Measurements from ENCODE around the gene DNASE1. TPM values are rescaled to one million over a fixed set of nuclear protein-coding genes. Genes with fewer than 3 reads are reported as not detected.

The DNASE1 gene
- total and polyA plus RNA-seq, 9 of the 15 experiments (the other 6 are each of a cell fraction or from before 2014, with no cell fraction given) = 0.53 to 10.1 (median 5.9) TPM

DNA sequence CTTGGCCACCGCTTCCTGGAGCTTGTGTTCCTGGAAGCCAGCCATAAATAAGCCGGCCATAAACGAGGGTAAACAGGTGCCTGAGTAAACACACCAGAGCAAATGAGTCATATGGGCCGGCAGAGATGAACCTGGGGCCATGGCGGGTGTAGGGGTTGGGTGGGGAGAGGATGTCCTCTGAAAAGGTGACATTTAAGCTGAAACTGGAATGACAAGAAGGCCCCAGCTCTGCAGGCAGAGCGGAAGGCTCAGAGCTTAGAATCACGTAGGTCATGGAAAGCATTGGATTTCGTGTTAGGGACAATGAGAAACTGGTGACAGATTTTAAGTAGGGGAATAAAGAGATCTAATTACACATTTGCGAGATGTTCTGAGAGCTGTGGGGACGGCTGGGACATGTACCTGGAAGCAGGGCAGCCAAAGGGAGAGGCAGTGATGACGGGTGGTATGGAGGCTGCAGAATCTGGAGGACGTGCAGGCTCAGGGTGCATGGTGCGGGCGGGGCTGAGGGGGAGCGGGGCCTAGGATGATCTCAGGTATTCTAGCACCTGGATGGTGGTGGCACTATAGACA is 8.1 kb upstream of the DNASE1 start (continued):
- TF ChIP-seq, protein P1, sequence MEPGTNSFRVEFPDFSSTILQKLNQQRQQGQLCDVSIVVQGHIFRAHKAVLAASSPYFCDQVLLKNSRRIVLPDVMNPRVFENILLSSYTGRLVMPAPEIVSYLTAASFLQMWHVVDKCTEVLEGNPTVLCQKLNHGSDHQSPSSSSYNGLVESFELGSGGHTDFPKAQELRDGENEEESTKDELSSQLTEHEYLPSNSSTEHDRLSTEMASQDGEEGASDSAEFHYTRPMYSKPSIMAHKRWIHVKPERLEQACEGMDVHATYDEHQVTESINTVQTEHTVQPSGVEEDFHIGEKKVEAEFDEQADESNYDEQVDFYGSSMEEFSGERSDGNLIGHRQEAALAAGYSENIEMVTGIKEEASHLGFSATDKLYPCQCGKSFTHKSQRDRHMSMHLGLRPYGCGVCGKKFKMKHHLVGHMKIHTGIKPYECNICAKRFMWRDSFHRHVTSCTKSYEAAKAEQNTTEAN (CRISPR knock-in tag; IDR thresholded peaks at IDR 0.05) = no peak
- peak; percentile 8 for TF ChIP-seq FOS (IDR thresholded peaks at IDR 0.05; ENCODE audit: extremely low read depth, insufficient read length)
- TF ChIP-seq ZFP30 (CRISPR knock-in tag; IDR thresholded peaks at IDR 0.05; ENCODE audit: borderline replicate concordance) = no peak
- TF ChIP-seq, protein P2, sequence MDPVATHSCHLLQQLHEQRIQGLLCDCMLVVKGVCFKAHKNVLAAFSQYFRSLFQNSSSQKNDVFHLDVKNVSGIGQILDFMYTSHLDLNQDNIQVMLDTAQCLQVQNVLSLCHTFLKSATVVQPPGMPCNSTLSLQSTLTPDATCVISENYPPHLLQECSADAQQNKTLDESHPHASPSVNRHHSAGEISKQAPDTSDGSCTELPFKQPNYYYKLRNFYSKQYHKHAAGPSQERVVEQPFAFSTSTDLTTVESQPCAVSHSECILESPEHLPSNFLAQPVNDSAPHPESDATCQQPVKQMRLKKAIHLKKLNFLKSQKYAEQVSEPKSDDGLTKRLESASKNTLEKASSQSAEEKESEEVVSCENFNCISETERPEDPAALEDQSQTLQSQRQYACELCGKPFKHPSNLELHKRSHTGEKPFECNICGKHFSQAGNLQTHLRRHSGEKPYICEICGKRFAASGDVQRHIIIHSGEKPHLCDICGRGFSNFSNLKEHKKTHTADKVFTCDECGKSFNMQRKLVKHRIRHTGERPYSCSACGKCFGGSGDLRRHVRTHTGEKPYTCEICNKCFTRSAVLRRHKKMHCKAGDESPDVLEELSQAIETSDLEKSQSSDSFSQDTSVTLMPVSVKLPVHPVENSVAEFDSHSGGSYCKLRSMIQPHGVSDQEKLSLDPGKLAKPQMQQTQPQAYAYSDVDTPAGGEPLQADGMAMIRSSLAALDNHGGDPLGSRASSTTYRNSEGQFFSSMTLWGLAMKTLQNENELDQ (CRISPR knock-in tag; IDR thresholded peaks at IDR 0.05; ENCODE audit: borderline replicate concordance) = no peak
- peak; percentile 90 for TF ChIP-seq JUND (IDR thresholded peaks at IDR 0.05; ENCODE audit: borderline replicate concordance, low read depth, low read length)
- peak; percentile 83; the same call in 1 of the 3 replicates for TF ChIP-seq JUND (tag; IDR thresholded peaks at IDR 0.05; ENCODE audit: borderline replicate concordance, low read depth, low read length)
- peak; percentile 20; the same call in 1 of the 2 replicates for TF ChIP-seq TEAD4 (IDR thresholded peaks at IDR 0.05; ENCODE audit: low read length)
- TF ChIP-seq TEAD4 (CRISPR knock-in tag; IDR thresholded peaks at IDR 0.05; ENCODE audit: borderline replicate concordance) = no peak
- TF ChIP-seq LEF1 (IDR thresholded peaks at IDR 0.05) = no peak
- no peak for TF ChIP-seq HLTF (IDR thresholded peaks at IDR 0.05)
- TF ChIP-seq FOXA3 (CRISPR knock-in tag; conservative IDR thresholded peaks at IDR 0.05 in 1 of 2, IDR thresholded peaks at IDR 0.05 in 1 of 2) = peak; percentile 93 to 95
- peak; percentile 22; the same call in 1 of the 2 replicates for TF ChIP-seq CTBP1 (IDR thresholded peaks at IDR 0.05; ENCODE audit: borderline replicate concordance)
- TF ChIP-seq, protein P3, sequence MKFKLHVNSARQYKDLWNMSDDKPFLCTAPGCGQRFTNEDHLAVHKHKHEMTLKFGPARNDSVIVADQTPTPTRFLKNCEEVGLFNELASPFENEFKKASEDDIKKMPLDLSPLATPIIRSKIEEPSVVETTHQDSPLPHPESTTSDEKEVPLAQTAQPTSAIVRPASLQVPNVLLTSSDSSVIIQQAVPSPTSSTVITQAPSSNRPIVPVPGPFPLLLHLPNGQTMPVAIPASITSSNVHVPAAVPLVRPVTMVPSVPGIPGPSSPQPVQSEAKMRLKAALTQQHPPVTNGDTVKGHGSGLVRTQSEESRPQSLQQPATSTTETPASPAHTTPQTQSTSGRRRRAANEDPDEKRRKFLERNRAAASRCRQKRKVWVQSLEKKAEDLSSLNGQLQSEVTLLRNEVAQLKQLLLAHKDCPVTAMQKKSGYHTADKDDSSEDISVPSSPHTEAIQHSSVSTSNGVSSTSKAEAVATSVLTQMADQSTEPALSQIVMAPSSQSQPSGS (CRISPR knock-in tag; IDR thresholded peaks at IDR 0.05) = no peak
- no peak for TF ChIP-seq ZNF217 (CRISPR knock-in tag; IDR thresholded peaks at IDR 0.05)
- TF ChIP-seq SMARCA4 (IDR thresholded peaks at IDR 0.05) = peak; percentile 78
- no peak for TF ChIP-seq HBP1 (CRISPR knock-in tag; IDR thresholded peaks at IDR 0.05)
- TF ChIP-seq PHTF2 (CRISPR knock-in tag; IDR thresholded peaks at IDR 0.05) = no peak
- peak; percentile 84 for TF ChIP-seq NFIC (IDR thresholded peaks at IDR 0.05)
- TF ChIP-seq, protein P4, sequence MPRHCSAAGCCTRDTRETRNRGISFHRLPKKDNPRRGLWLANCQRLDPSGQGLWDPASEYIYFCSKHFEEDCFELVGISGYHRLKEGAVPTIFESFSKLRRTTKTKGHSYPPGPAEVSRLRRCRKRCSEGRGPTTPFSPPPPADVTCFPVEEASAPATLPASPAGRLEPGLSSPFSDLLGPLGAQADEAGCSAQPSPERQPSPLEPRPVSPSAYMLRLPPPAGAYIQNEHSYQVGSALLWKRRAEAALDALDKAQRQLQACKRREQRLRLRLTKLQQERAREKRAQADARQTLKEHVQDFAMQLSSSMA (CRISPR knock-in tag; IDR thresholded peaks at IDR 0.05) = no peak
- TF ChIP-seq EP300 (IDR thresholded peaks at IDR 0.05; ENCODE audit: low read length) = peak; percentile 37; the same call in 1 of the 2 replicates
- TF ChIP-seq TRIM28 (IDR thresholded peaks at IDR 0.05) = no peak
- TF ChIP-seq MEIS2 (IDR thresholded peaks at IDR 0.05; ENCODE audit: partially characterized antibody) = peak; percentile 87
- peak; percentile 78 for TF ChIP-seq DPF2 (IDR thresholded peaks at IDR 0.05)
